ENCODE measurements around the gene OR5T2.
"Not testable (repeated sequence)": the region's sequence is repeated elsewhere in the genome, so short reads cannot be mapped to it uniquely, and the experiment has no call there.

OR5T2 gene

GRCh38 chr11:56234155-56234554, at the start of gene OR5T2:
Gene OR5T2, minus strand, starts transcription at chr11:56234255. Its CDS starts 1,193 bp downstream, at chr11:56233062.
- no peak for DNase-seq

GRCh38 chr11:56273854-56274253, 39.8 kb upstream of the OR5T2 start, which contains the start of gene OR5T1:
Gene OR5T1, plus strand, starts transcription at chr11:56274154. Its CDS starts 1,485 bp downstream, at chr11:56275639.
- no peak for DNase-seq

- no peak for DNase-seq
Observed at GRCh38 chr11:56271092-56271491, 37.0 kb upstream of the OR5T2 start.

GRCh38 chr11:56251954-56252353, 17.9 kb upstream of the OR5T2 start, which contains the start of gene OR5T3:
Gene OR5T3, plus strand, starts transcription at chr11:56252254. Its CDS starts 0 bp downstream, at chr11:56252254.
- DNase-seq = no peak

GRCh38 chr11:56219735-56220134, 14.3 kb downstream of the OR5T2 start:
- not testable (repeated sequence) for DNase-seq

GRCh38 chr11:56214537-56214936, 19.5 kb downstream of the OR5T2 start:
- DNase-seq = no peak

- no peak for DNase-seq
Observed at GRCh38 chr11:56207790-56208189, 26.3 kb downstream of the OR5T2 start.

- DNase-seq = no peak
Observed at GRCh38 chr11:56197367-56197766, 36.7 kb downstream of the OR5T2 start.

GRCh38 chr11:56196705-56197104, 37.4 kb downstream of the OR5T2 start:
- no peak for DNase-seq

GRCh38 chr11:56188602-56189001, 45.5 kb downstream of the OR5T2 start:
- DNase-seq = no peak

GRCh38 chr11:56183459-56183858, 50.6 kb downstream of the OR5T2 start:
- no peak for DNase-seq

Measured in stimulated activated CD4-positive, alpha-beta T cell treated with anti-CD3 and anti-CD28 coated beads, Interleukin-4, amount 100 ng/mL, for 24 hours (primary cell).